H1 (cell line): ENCODE data around the gene LOX. TPM values are rescaled to one million over a fixed set of nuclear protein-coding genes. Genes with fewer than 3 reads are reported as not detected.

Experiments used
- CTCF ChIA-PET: fragments of 300-600 bp; sonication (Branson Sonifier 250); formaldehyde crosslinking; loops from one replicate; lab custom pipeline; 2021; ENCODE audit not compliant: partially characterized antibody; lab: Charles Lee
- POLR2A ChIA-PET: fragments of 300-600 bp; sonication (Branson Sonifier 250); formaldehyde crosslinking; loops from one replicate; lab custom pipeline; 2021; ENCODE audit warnings: inconsistent platforms; ENCODE audit not compliant: partially characterized antibody; lab: Charles Lee
- DNase-seq, 2 experiments: peaks; one replicate each; pipeline versions ENCODE4 v3.0.0 to v3.0.0-alpha.2; 2010 to 2022; ENCODE audit warnings: low spot score in 2 of 2, low read depth in 1 of 2, mixed read lengths in 1 of 2
- FAIRE-seq: peaks from 2 replicates; lab custom pipeline; 2011; peaks lifted over from hg19 to GRCh38; lab: Jason Lieb, UNC
- H2AFZ ChIP-seq: 2 replicates; pipeline ENCODE4 v1.8.1; 2012; ENCODE audit warnings: low read length, inconsistent platforms
- H2AK5ac ChIP-seq: 2 replicates; pipeline ENCODE4 v1.6.1; 2013; ENCODE audit warnings: low read depth, low read length
- H2BK120ac ChIP-seq: replicated peaks from 2 replicates; pipeline ENCODE3; 2013; ENCODE audit warnings: low read depth, low read length, inconsistent platforms
- H2BK12ac ChIP-seq: 2 replicates; pipeline ENCODE4 v1.6.1; 2013; ENCODE audit warnings: low read depth, low read length
- H2BK15ac ChIP-seq: 2 replicates; pipeline ENCODE4 v1.6.1; 2013; ENCODE audit warnings: low read length
- H2BK20ac ChIP-seq: 2 replicates; pipeline ENCODE4 v1.6.1; 2013; ENCODE audit warnings: low read length
- H2BK5ac ChIP-seq: 2 replicates; pipeline ENCODE4 v1.6.1; 2013; ENCODE audit warnings: low read depth, low read length
- H3K14ac ChIP-seq: 2 replicates; pipeline ENCODE4 v1.6.1; 2013; ENCODE audit warnings: inconsistent platforms; ENCODE audit not compliant: insufficient read length
- H3K18ac ChIP-seq: 2 replicates; pipeline ENCODE4 v1.6.1; 2013; ENCODE audit warnings: low read length; ENCODE audit errors: extremely low read depth
- H3K23ac ChIP-seq: 2 replicates; pipeline ENCODE4 v1.6.1; 2013; ENCODE audit warnings: inconsistent platforms; ENCODE audit not compliant: insufficient read length
- H3K23me2 ChIP-seq: 2 replicates; pipeline ENCODE4 v1.6.1; 2013; ENCODE audit warnings: low read depth, low read length
- H3K27ac ChIP-seq: 2 replicates; pipeline ENCODE4 v1.6.1; 2011; ENCODE audit warnings: low read depth, low read length, inconsistent platforms
- H3K27me3 ChIP-seq, 4 experiments: replicated peaks in 1 of 4; 1 replicate in 1 of 4; 2 replicates in 3 of 4; pipeline versions ENCODE4 v1.6.1 to v1.8.1; 2011 to 2013; ENCODE audit warnings: low read length in 3 of 4, mild to moderate bottlenecking in 3 of 4, inconsistent platforms in 2 of 4, mixed read lengths in 2 of 4, moderate library complexity in 1 of 4; ENCODE audit not compliant: control insufficient read depth in 3 of 4, insufficient read depth in 3 of 4; ENCODE audit errors: extremely low read depth in 1 of 4
- H3K36me3 ChIP-seq, 4 experiments: 2 replicates each; pipeline versions ENCODE4 v1.6.1 to v1.8.1; 2011 to 2013; ENCODE audit warnings: mild to moderate bottlenecking in 4 of 4, low read length in 3 of 4, moderate library complexity in 2 of 4, control low read depth in 1 of 4, inconsistent platforms in 1 of 4; ENCODE audit not compliant: insufficient read depth in 4 of 4, control insufficient read depth in 2 of 4
- H3K4ac ChIP-seq: replicated peaks from 2 replicates; pipeline ENCODE3; 2013; ENCODE audit warnings: low read length, low read depth, mixed read lengths, inconsistent platforms; ENCODE audit not compliant: insufficient read length
- H3K4me1 ChIP-seq, 4 experiments: replicated peaks in 1 of 4; 1 replicate in 1 of 4; 2 replicates in 3 of 4; pipeline versions ENCODE4 v1.6.1 to v1.8.1; 2011 to 2013; ENCODE audit warnings: low read length in 3 of 4, inconsistent platforms in 2 of 4, mixed read lengths in 1 of 4; ENCODE audit not compliant: insufficient read depth in 4 of 4, control insufficient read depth in 3 of 4
- H3K4me2 ChIP-seq, 2 experiments: 2 replicates each; pipeline versions ENCODE4 v1.6.1 to v1.8.1; 2011 to 2013; ENCODE audit warnings: low read depth in 2 of 2, low read length in 2 of 2, control low read depth in 1 of 2, inconsistent platforms in 1 of 2, mild to moderate bottlenecking in 1 of 2; ENCODE audit not compliant: insufficient read depth in 1 of 2
- H3K4me3 ChIP-seq, 4 experiments: fragments of 200-600, 300-600 bp in 1 of 4; sonication (generic), shearing (Covaris generic), sonication (Bioruptor Twin) in 1 of 4; 2 replicates each; pipeline versions ENCODE4 v1.5.1 to v1.8.1; 2011 to 2016; ENCODE audit warnings: low read length in 4 of 4, low read depth in 3 of 4, control low read depth in 2 of 4, inconsistent platforms in 2 of 4, mild to moderate bottlenecking in 2 of 4, mixed read lengths in 1 of 4, moderate library complexity in 1 of 4; ENCODE audit not compliant: insufficient read depth in 2 of 4; ENCODE audit errors: extremely low read depth in 1 of 4
- H3K56ac ChIP-seq: replicated peaks from 2 replicates; pipeline ENCODE3; 2013; ENCODE audit warnings: low read depth, mild to moderate bottlenecking, mixed read lengths, low read length, inconsistent platforms; ENCODE audit not compliant: insufficient read length
- H3K79me1 ChIP-seq: 2 replicates; pipeline ENCODE4 v1.6.1; 2013; ENCODE audit warnings: low read depth, low read length, control low read depth
- H3K79me2 ChIP-seq, 2 experiments: 2 replicates each; pipeline versions ENCODE4 v1.6.1 to v1.8.1; 2012 to 2013; ENCODE audit warnings: low read length in 2 of 2, mild to moderate bottlenecking in 2 of 2, inconsistent platforms in 1 of 2; ENCODE audit not compliant: insufficient read depth in 2 of 2, control insufficient read depth in 1 of 2
- H3K9ac ChIP-seq, 4 experiments: replicated peaks in 1 of 4; 1 replicate in 1 of 4; 2 replicates in 3 of 4; pipeline versions ENCODE4 v1.6.1 to v1.8.1; 2011 to 2013; ENCODE audit warnings: low read depth in 3 of 4, low read length in 3 of 4, control low read depth in 2 of 4, mild to moderate bottlenecking in 2 of 4, moderate library complexity in 2 of 4, inconsistent platforms in 1 of 4; ENCODE audit errors: extremely low read depth in 1 of 4
- H3K9me3 ChIP-seq, 2 experiments: 2 replicates each; pipeline versions ENCODE4 v1.6.1 to v1.8.1; 2012 to 2013; ENCODE audit warnings: mild to moderate bottlenecking in 2 of 2, moderate library complexity in 2 of 2, control low read depth in 1 of 2, inconsistent platforms in 1 of 2, low read depth in 1 of 2, low read length in 1 of 2, mixed read lengths in 1 of 2; ENCODE audit not compliant: insufficient read depth in 2 of 2
- H4K20me1 ChIP-seq, 2 experiments: replicated peaks in 1 of 2; 2 replicates each; pipeline versions ENCODE3 to v1.8.1; 2011 to 2013; ENCODE audit warnings: inconsistent platforms in 2 of 2, low read length in 2 of 2, mild to moderate bottlenecking in 1 of 2; ENCODE audit not compliant: insufficient read depth in 2 of 2, control insufficient read depth in 1 of 2
- H4K5ac ChIP-seq: 2 replicates; pipeline ENCODE4 v1.6.1; 2013; ENCODE audit warnings: low read length, low read depth, mixed read lengths, inconsistent platforms; ENCODE audit not compliant: insufficient read length
- H4K8ac ChIP-seq: 2 replicates; pipeline ENCODE4 v1.8.0; 2013; ENCODE audit warnings: mild to moderate bottlenecking, moderate library complexity, low read length, inconsistent platforms; ENCODE audit not compliant: insufficient read depth; ENCODE audit errors: extremely low read depth
- H4K91ac ChIP-seq: replicated peaks from 2 replicates; pipeline ENCODE3; 2013; ENCODE audit warnings: low read length, mixed read lengths, inconsistent platforms; ENCODE audit not compliant: insufficient read length
- HDAC6 ChIP-seq: IDR thresholded peaks from one replicate; pipeline ENCODE4 v1.7.1; 2012; ENCODE audit warnings: low read depth, mild to moderate bottlenecking, inconsistent platforms, low read length, moderate library complexity
- KDM5A ChIP-seq: fragments of 200-600 bp; IDR thresholded peaks from 2 replicates; pipeline ENCODE4 v1.7.1; 2012; ENCODE audit warnings: mild to moderate bottlenecking, low read length, inconsistent platforms, mixed read lengths
- MAX ChIP-seq: IDR thresholded peaks from 2 replicates; pipeline ENCODE4 v1.6.1; 2012; ENCODE audit warnings: inconsistent platforms
- NRF1 ChIP-seq: IDR thresholded peaks from 2 replicates; pipeline ENCODE4 v1.6.1; 2011; ENCODE audit warnings: mild to moderate bottlenecking, low read depth, low read length, improper control_type of control experiment
- PHF8 ChIP-seq: fragments of 200-600 bp; sonication (generic); conservative IDR thresholded peaks from 2 replicates; pipeline ENCODE4 v1.7.1; 2012; ENCODE audit warnings: low read depth, mild to moderate bottlenecking, inconsistent platforms, low read length, moderate library complexity
- POLR2AphosphoS5 ChIP-seq: IDR thresholded peaks from 2 replicates; pipeline ENCODE4 v1.6.1; 2011; ENCODE audit warnings: low read depth, low read length
- SP4 ChIP-seq: IDR thresholded peaks from 2 replicates; pipeline ENCODE4 v1.6.1; 2012; ENCODE audit warnings: low read length, inconsistent platforms
- WGBS, 2 experiments: shearing (Covaris generic) in 1 of 2; methylation state at CpG; one replicate each; pipeline versions ENCODE4 v1.1.6 to v1.1.7; 2013 to 2015; ENCODE audit warnings: low lambda C conversion rate in 2 of 2, mixed read lengths in 2 of 2, inconsistent platforms in 1 of 2, low coverage in 1 of 2, missing lambda C conversion rate in 1 of 2; ENCODE audit not compliant: insufficient replicate concordance in 2 of 2, insufficient coverage in 1 of 2, insufficient read length in 1 of 2; ENCODE audit errors: extremely low coverage in 1 of 2, missing lambda C conversion rate in 1 of 2; 5-methylcytosine and 5-hydroxymethylcytosine counted together
- polyA plus RNA-seq, 7 experiments: library from polyadenylated mRNA; depleted of rRNA in 3 of 7; stranded (reverse) in 5 of 7; unstranded in 2 of 7; fragments of >200 nt in 5 of 7; fragments of 200-250 nt in 2 of 7; gene quantifications; 1 replicate in 5 of 7; 2 replicates in 1 of 7; 4 replicates in 1 of 7; pipeline versions ENCODE4 v1.2.1 to v1.2.3, GENCODE V29; 2011 to 2013; ENCODE audit warnings: missing spikeins in 2 of 7, mixed read lengths in 2 of 7
- total RNA-seq: library from RNA; stranded (reverse); fragmentation: NEBNext Ultra II Directional; extraction: Animal tissue kit (Norgen Biotek cat#: 25700); gene quantifications from 2 replicates; pipeline ENCODE4 v1.2.1, GENCODE V29; 2021

Gene LOX
- total and polyA plus RNA-seq, 2 of the 8 experiments (the other 6 are each of a cell fraction or from before 2014, with no cell fraction given) = 1.1 to 2.2 TPM

DNA sequence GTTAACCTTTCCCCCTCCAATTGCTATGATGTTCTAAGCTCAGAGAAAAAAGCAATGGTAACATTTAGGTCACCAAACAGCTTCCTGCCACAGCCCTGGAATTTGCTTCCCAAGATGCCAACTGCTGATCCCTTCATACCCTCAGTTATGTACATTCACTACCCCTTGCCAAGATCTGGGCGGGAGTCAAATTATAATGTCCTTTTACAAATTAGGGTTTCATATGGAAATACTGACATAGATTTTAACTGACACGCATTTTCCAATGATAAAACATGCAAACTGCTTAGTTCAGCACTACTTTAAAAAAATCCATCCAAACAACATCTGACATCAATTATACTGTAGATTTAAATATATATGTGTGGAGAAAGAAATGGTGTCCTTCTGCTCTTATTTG is 5.0 kb downstream of the LOX start:
- H2BK5ac ChIP-seq = no peak overlapping the region
- H2BK20ac ChIP-seq = no peak overlapping the region
- H4K5ac ChIP-seq = no peak overlapping the region
- H3K56ac ChIP-seq = no peak overlapping the region
- H4K20me1 ChIP-seq = no peaks in the 10 kb centered on the region
- H3K23ac ChIP-seq = no peak overlapping the region
- H2BK15ac ChIP-seq = no peak overlapping the region
- H2BK12ac ChIP-seq = no peak overlapping the region
- no peak overlapping the region for H3K18ac ChIP-seq
- H3K4me2 ChIP-seq = no peak overlapping the region
- no peak overlapping the region for H3K4me3 ChIP-seq
- ChIA-PET CTCF (no interaction called here), POLR2A (no interaction called here)
- H2AK5ac ChIP-seq = no peak overlapping the region
- FAIRE-seq = no peak
- H3K36me3 ChIP-seq = 0 out of 8 replicates have a peak, but pooled peaks cover 0 to 2% (median 0%) of the 10 kb centered on the region in 4 experiments
- WGBS, 2 experiments = 76% methylated on average over 2 of the region's 2 CpGs; no CpG with 5 or more reads in 1 of the 2 experiments
- no peak overlapping the region for H2AFZ ChIP-seq
- no peak overlapping the region for H2BK120ac ChIP-seq
- H3K79me1 ChIP-seq = no peaks in the 10 kb centered on the region
- H3K27ac ChIP-seq = no peak overlapping the region
- no peaks in the 10 kb centered on the region for H3K79me2 ChIP-seq
- TF ChIP-seq HDAC6 (no peak), NRF1 (no peak), MAX (no peak), KDM5A (no peak), SP4 (no peak), PHF8 (no peak), POLR2AphosphoS5 (no peak)
- TF ChIP-seq, all 59 proteins: peak for 0
- no peaks in the 10 kb centered on the region for H3K9me3 ChIP-seq
- no peak overlapping the region for H4K91ac ChIP-seq
- no peak overlapping the region for H3K9ac ChIP-seq
- peaks cover 13% of the 10 kb centered on the region for H3K23me2 ChIP-seq
- peaks cover 2 to 13% (median 12%) of the 10 kb centered on the region in 4 experiments for H3K27me3 ChIP-seq
- no peak overlapping the region for H3K14ac ChIP-seq
- no peak overlapping the region for H3K4ac ChIP-seq
- DNase-seq = no peak
- H4K8ac ChIP-seq = no peak overlapping the region
- peaks cover 0 to 9% (median under 1%) of the 10 kb centered on the region in 4 experiments; a peak in 5 of 7 replicates for H3K4me1 ChIP-seq
